Endothelial cell (in vitro differentiated cells): Measurements from ENCODE around the gene FSTL1. TPM values are rescaled to one million over a fixed set of nuclear protein-coding genes. Genes with fewer than 3 reads are reported as not detected.

Source experiments
- DNase-seq: peaks from one replicate; pipeline ENCODE4 v3.0.0; 2021; ENCODE audit warnings: low spot score
- H3K27ac Mint-ChIP-seq: one replicate; pipeline ENCODE4 v1.8.0; 2021; ENCODE audit warnings: mixed read lengths, inconsistent platforms; ENCODE audit not compliant: unreplicated experiment
- H3K27me3 Mint-ChIP-seq: one replicate; pipeline ENCODE4 v1.8.0; 2021; ENCODE audit warnings: mild to moderate bottlenecking, moderate library complexity, mixed read lengths, inconsistent platforms; ENCODE audit not compliant: unreplicated experiment
- H3K36me3 Mint-ChIP-seq: one replicate; pipeline ENCODE4 v1.8.0; 2021; ENCODE audit warnings: mild to moderate bottlenecking, low read depth, mixed read lengths, inconsistent platforms; ENCODE audit not compliant: unreplicated experiment
- H3K4me1 Mint-ChIP-seq: one replicate; pipeline ENCODE4 v1.8.0; 2021; ENCODE audit warnings: mild to moderate bottlenecking, mixed read lengths, inconsistent platforms; ENCODE audit not compliant: unreplicated experiment
- H3K4me3 Mint-ChIP-seq: one replicate; pipeline ENCODE4 v1.8.0; 2021; ENCODE audit warnings: mild to moderate bottlenecking, mixed read lengths, inconsistent platforms; ENCODE audit not compliant: unreplicated experiment
- H3K9me3 Mint-ChIP-seq: one replicate; pipeline ENCODE4 v1.8.0; 2021; ENCODE audit warnings: mixed read lengths, inconsistent platforms; ENCODE audit not compliant: unreplicated experiment
- total RNA-seq: library from RNA; stranded (reverse); fragmentation: NEBNext Ultra II Directional; extraction: Animal tissue kit (Norgen Biotek cat#: 25700); gene quantifications from one replicate; pipeline ENCODE4 v1.2.1, GENCODE V29; 2021; ENCODE audit not compliant: unreplicated experiment
- TF ChIP-seq, protein P1 (sequence below): fragments of 200-600 bp; sonication (generic); IDR thresholded peaks from one replicate; pipeline ENCODE4 v1.5.0; 2021; ENCODE audit warnings: antibody characterized with exemption; ENCODE audit not compliant: unreplicated experiment

FSTL1 gene
- total RNA-seq, 1 donor from 2014 or later = 1,211 TPM

DNA sequence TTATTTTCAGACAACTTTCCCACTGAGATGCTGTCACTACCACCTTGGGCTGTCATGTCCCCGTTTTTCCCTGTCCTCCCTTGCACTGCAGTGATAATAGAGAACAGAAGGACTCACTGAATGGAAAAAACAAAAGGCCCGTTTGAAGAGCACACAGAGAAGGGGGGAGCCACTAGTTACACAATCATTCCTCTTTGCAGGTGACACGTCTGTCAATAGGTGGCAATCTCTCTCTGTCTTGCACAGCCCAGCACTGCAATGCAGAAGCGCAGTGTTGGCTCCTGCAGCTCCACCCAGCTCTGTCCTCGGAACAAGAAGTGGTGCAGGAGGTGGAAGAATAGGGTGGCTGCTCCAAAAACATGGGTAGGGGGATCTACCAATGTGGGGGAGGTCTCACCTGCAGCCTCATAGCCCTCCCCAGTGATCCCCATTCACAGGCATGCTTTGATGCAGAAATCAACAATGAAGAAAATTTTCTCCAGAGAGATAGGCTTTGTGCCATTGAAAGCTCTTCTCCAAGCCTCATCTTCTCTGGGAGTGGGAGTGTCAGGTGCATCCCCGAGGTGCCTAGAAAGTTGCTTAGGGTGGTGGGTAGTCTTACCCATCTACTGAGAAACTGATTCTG lies 31.8 kb downstream of the FSTL1 start:
- Mint-ChIP-seq H3K36me3 (peaks cover 33% of the 10 kb centered on the region), H3K27ac (peak overlapping the region; percentile 91), H3K9me3 (no peaks in the 10 kb centered on the region), H3K4me3 (peak overlapping the region; percentile 39), H3K27me3 (peaks cover 4% of the 10 kb centered on the region), H3K4me1 (peaks cover 61% of the 10 kb centered on the region)
- DNase-seq = peak; percentile 38
- TF ChIP-seq, protein P1, sequence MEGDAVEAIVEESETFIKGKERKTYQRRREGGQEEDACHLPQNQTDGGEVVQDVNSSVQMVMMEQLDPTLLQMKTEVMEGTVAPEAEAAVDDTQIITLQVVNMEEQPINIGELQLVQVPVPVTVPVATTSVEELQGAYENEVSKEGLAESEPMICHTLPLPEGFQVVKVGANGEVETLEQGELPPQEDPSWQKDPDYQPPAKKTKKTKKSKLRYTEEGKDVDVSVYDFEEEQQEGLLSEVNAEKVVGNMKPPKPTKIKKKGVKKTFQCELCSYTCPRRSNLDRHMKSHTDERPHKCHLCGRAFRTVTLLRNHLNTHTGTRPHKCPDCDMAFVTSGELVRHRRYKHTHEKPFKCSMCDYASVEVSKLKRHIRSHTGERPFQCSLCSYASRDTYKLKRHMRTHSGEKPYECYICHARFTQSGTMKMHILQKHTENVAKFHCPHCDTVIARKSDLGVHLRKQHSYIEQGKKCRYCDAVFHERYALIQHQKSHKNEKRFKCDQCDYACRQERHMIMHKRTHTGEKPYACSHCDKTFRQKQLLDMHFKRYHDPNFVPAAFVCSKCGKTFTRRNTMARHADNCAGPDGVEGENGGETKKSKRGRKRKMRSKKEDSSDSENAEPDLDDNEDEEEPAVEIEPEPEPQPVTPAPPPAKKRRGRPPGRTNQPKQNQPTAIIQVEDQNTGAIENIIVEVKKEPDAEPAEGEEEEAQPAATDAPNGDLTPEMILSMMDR = no peak

DNA sequence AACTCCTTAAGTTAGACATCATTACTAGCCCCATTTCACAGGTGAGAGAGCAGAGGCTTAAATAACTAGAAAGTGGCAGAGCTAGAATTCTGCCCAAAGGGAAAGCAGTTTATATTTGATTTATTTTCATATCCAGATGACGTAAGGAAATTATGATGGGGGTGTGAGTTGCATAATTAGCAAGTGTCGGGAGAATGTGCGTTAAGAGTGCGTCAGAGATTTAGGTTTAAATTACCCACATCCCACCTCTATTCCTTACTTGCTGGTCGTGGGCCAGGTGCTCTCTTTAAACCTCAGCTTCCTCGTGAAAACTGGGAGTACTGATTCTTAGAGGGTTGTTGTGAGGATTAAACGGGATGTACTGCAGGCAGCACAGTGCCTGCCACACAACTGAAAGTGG lies 32.3 kb downstream of the FSTL1 start:
- Mint-ChIP-seq H3K4me1 (peaks cover 61% of the 10 kb centered on the region), H3K9me3 (no peaks in the 10 kb centered on the region), H3K27ac (peak overlapping the region; percentile 91), H3K36me3 (peaks cover 28% of the 10 kb centered on the region), H3K4me3 (peak overlapping the region; percentile 40), H3K27me3 (peaks cover 4% of the 10 kb centered on the region)
- TF ChIP-seq, protein P1 = no peak
- no peak for DNase-seq

DNA sequence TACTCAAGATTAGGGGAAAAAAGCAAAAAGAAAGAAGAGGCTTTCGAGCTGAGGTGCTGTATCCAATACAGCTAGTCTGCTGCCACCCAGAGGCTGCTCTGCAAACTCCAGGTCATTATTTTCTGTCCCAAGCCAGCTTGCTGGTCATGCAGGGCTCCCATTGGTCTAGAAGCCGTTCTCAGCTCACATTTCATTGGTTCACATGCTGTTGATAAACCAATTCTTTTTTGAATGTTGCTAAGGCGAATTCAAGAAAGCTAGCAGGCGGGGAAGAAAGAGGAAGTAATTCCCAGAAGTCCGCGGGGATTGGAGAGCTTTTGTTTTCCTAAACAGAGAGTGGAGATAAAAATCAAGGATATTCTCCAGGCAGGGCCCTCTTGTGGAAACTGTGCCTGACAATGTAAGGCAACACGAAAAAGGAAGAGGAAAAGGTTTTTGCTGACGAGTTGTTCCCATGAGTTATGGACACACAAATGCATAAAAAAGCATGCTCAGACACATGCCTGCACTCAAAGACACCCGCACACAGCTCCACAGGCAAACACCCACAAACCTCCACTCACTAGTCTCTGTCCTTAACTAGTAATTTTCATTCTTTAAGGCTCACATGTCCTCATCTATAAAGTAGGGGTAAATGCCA lies 33.4 kb downstream of the FSTL1 start:
- Mint-ChIP-seq H3K4me3 (peak overlapping the region; percentile 32), H3K27me3 (peaks cover 4% of the 10 kb centered on the region), H3K4me1 (peaks cover 64% of the 10 kb centered on the region), H3K27ac (peak overlapping the region; percentile 91), H3K9me3 (no peaks in the 10 kb centered on the region), H3K36me3 (peaks cover 38% of the 10 kb centered on the region)
- TF ChIP-seq, protein P1 = peak; percentile 85
- peak; percentile 92 for DNase-seq

DNA sequence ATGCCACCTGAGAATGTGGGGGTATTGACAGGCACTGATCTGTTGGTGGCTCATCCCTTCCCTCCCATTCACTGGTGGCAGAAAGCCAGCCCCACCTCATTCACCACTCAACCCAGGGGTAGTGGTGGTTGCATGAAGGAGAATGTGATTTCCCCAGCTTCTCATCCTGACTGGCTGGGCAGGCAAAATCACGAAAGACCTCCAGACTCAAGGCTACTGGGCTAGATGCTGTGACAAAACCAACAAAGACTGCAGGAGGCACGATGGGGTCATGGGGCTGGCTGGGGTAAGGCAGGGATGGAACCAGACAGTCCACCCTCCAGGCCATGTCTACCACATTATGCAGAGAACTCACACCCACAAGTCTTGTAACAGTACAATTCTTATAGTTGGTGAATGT lies 33.9 kb downstream of the FSTL1 start:
- TF ChIP-seq, protein P1 = no peak
- Mint-ChIP-seq H3K4me1 (peaks cover 64% of the 10 kb centered on the region), H3K27ac (peak overlapping the region; percentile 91), H3K27me3 (peaks cover 4% of the 10 kb centered on the region), H3K4me3 (peak overlapping the region; percentile 32), H3K9me3 (no peaks in the 10 kb centered on the region), H3K36me3 (peaks cover 43% of the 10 kb centered on the region)
- DNase-seq = no peak

DNA sequence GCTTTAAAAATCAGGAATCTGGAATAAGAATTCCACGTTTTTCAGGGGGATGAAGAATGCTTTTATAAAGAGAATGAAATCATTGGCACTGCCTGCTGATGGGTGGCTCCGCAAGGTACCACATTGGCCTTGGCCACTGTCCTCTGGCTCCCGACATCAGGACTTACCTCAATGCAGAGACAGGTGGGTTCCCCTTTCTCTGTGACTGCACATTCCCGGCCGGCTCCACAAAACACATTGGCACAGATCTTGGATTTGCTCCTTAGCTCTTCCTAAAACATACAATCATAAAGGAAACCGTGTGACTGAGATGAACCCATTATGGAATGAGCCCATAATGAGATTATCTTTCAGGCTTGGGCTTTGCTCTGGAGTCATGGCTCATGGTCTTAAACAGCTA lies 35.0 kb downstream of the FSTL1 start:
- H3K4me3 Mint-ChIP-seq = peak overlapping the region; percentile 64
- TF ChIP-seq, protein P1 = no peak
- H3K27me3 Mint-ChIP-seq = peaks cover 4% of the 10 kb centered on the region
- no peak for DNase-seq
- H3K9me3 Mint-ChIP-seq = no peaks in the 10 kb centered on the region
- H3K4me1 Mint-ChIP-seq = peaks cover 62% of the 10 kb centered on the region
- peaks cover 51% of the 10 kb centered on the region for H3K36me3 Mint-ChIP-seq
- H3K27ac Mint-ChIP-seq = peak overlapping the region; percentile 91
